Subcutaneous adipose tissue (tissue), 4 donors: ENCODE results near the gene SIX2. TPM values are rescaled to one million over a fixed set of nuclear protein-coding genes. Genes with fewer than 3 reads are reported as not detected.

ENCODE experiments used
- CTCF ChIP-seq: fragments of 450-650 bp; IDR thresholded peaks from one replicate; pipeline ENCODE4 v1.5.1; 2016; ENCODE audit warnings: low read depth, mild to moderate bottlenecking, control low read depth, antibody characterized with exemption, moderate library complexity
- total RNA-seq, 4 donors: library from RNA; depleted of rRNA; stranded (reverse); fragments of >200 nt; gene quantifications; one replicate each; pipeline ENCODE4 v1.1.0, GENCODE V29; 2016

SIX2 gene
- total RNA-seq, 4 donors from 2014 or later, result 1.4 to 3.8 (median 2.3) TPM

GRCh38 chr2:45018023-45018422, 8.8 kb upstream of the SIX2 start:
- TF ChIP-seq CTCF, result no peak

GRCh38 chr2:45014831-45015230, 5.6 kb upstream of the SIX2 start:
- no peak for TF ChIP-seq CTCF

GRCh38 chr2:45014016-45014702, 4.9 kb upstream of the SIX2 start:
- no peak for TF ChIP-seq CTCF

GRCh38 chr2:45013229-45014015, 4.2 kb upstream of the SIX2 start:
- TF ChIP-seq CTCF, result no peak

GRCh38 chr2:45012733-45013132, 3.5 kb upstream of the SIX2 start:
- no peak for TF ChIP-seq CTCF

GRCh38 chr2:45011621-45012602, 2.7 kb upstream of the SIX2 start:
- no peak for TF ChIP-seq CTCF

GRCh38 chr2:45011121-45011520, 1.9 kb upstream of the SIX2 start:
- TF ChIP-seq CTCF, result no peak
